Loucy (cell line): Measurements from ENCODE around the gene SYAP1.
A peak's percentile ranks its signal among the peaks of the same experiment; 100 is the strongest.
"Not testable (repeated sequence)": the region's sequence is repeated elsewhere in the genome, so short reads cannot be mapped to it uniquely, and the experiment has no call there.

Experiments
- H2AFZ ChIP-seq: fragments of 200-600 bp; sonication (generic); 2 replicates; pipeline ENCODE4 v1.6.0; 2016; ENCODE audit warnings: antibody characterized with exemption, mild to moderate bottlenecking, low read length, moderate library complexity
- H3F3A ChIP-seq: fragments of 200-600 bp; 2 replicates; pipeline ENCODE4 v1.6.0; 2016; ENCODE audit warnings: antibody characterized with exemption, low read depth, mild to moderate bottlenecking
- H3K27me3 ChIP-seq: fragments of 200-600 bp; sonication (generic); 2 replicates; pipeline ENCODE4 v1.6.1; 2014; ENCODE audit warnings: low read length, mild to moderate bottlenecking; ENCODE audit not compliant: insufficient read depth, poor library complexity, severe bottlenecking
- H3K36me3 ChIP-seq: fragments of 200-600 bp; sonication (generic); 2 replicates; pipeline ENCODE4 v1.6.1; 2016; ENCODE audit warnings: low read length; ENCODE audit not compliant: insufficient read depth
- H3K4me1 ChIP-seq: fragments of 200-600 bp; sonication (generic); 2 replicates; pipeline ENCODE4 v1.5.1; 2014; ENCODE audit warnings: low read length, mild to moderate bottlenecking; ENCODE audit not compliant: insufficient read depth, poor library complexity, severe bottlenecking
- H3K4me2 ChIP-seq: fragments of 200-600 bp; sonication (generic); 2 replicates; pipeline ENCODE4 v1.6.0; 2014; ENCODE audit warnings: antibody characterized with exemption, low read length, low read depth, mild to moderate bottlenecking; ENCODE audit not compliant: poor library complexity, severe bottlenecking
- H3K4me3 ChIP-seq: fragments of 200-600 bp; sonication (generic); 2 replicates; pipeline ENCODE4 v1.5.1; 2014; ENCODE audit warnings: low read length, mild to moderate bottlenecking, mixed read lengths; ENCODE audit not compliant: poor library complexity, severe bottlenecking
- H3K79me2 ChIP-seq: fragments of 200-600 bp; sonication (generic); 2 replicates; pipeline ENCODE4 v1.6.1; 2014; ENCODE audit warnings: low read length; ENCODE audit not compliant: insufficient read depth
- H3K9ac ChIP-seq: fragments of 200-600 bp; sonication (generic); 2 replicates; pipeline ENCODE4 v1.6.0; 2014; ENCODE audit warnings: mild to moderate bottlenecking, low read depth, low read length, moderate library complexity; ENCODE audit not compliant: poor library complexity, severe bottlenecking
- H3K9me2 ChIP-seq: fragments of 200-600 bp; sonication (generic); replicated peaks from 2 replicates; pipeline ENCODE4 v1.6.1; 2016; ENCODE audit warnings: low read depth, low read length, mixed read lengths
- H3K9me3 ChIP-seq: fragments of 200-600 bp; sonication (generic); 2 replicates; pipeline ENCODE4 v1.6.1; 2014; ENCODE audit warnings: mild to moderate bottlenecking, antibody characterized with exemption, low read length, low read depth; ENCODE audit not compliant: insufficient read depth
- H4K20me1 ChIP-seq: fragments of 200-600 bp; sonication (generic); 2 replicates; pipeline ENCODE4 v1.6.0; 2014; ENCODE audit warnings: antibody characterized with exemption, low read length, mild to moderate bottlenecking; ENCODE audit not compliant: insufficient read depth, poor library complexity, severe bottlenecking
- CTCF ChIP-seq: fragments of 200-600 bp; sonication (generic); conservative IDR thresholded peaks from 2 replicates; pipeline ENCODE4 v1.5.1; 2014; ENCODE audit warnings: mild to moderate bottlenecking, antibody characterized with exemption, low read length
- EZH2phosphoT487 ChIP-seq: fragments of 200-600 bp; IDR thresholded peaks from 2 replicates; pipeline ENCODE4 v1.6.1; 2018; ENCODE audit warnings: antibody characterized with exemption, mild to moderate bottlenecking, moderate library complexity, borderline replicate concordance

The SYAP1 gene

GRCh38 chrX:16783452-16783851, 64.0 kb downstream of the SYAP1 start:
- Histone ChIP-seq H4K20me1 (peaks cover 6% of the 10 kb centered on the region), H3K79me2 (peaks cover 21% of the 10 kb centered on the region), H3K4me3 (no peak overlapping the region), H3K27me3 (no peaks in the 10 kb centered on the region), H3K4me2 (no peak overlapping the region), H3K9ac (no peak overlapping the region), H3K9me2 (no peaks in the 10 kb centered on the region), H3K9me3 (no peaks in the 10 kb centered on the region), H3F3A (no peaks in the 10 kb centered on the region), H3K36me3 (no peaks in the 10 kb centered on the region), H3K4me1 (peaks cover 13% of the 10 kb centered on the region), H2AFZ (no peak overlapping the region)
- TF ChIP-seq CTCF (no peak), EZH2phosphoT487 (no peak)

- not testable (repeated sequence) for H3K4me2 ChIP-seq, H2AFZ ChIP-seq, H3K9me2 ChIP-seq, H3K9me3 ChIP-seq, H4K20me1 ChIP-seq, H3F3A ChIP-seq, H3K36me3 ChIP-seq, H3K9ac ChIP-seq, H3K27me3 ChIP-seq, H3K4me3 ChIP-seq
- H3K79me2 ChIP-seq = peaks cover 28% of the 10 kb centered on the region
- H3K4me1 ChIP-seq = peaks cover 13% of the 10 kb centered on the region
These were observed 65.0 kb downstream of the SYAP1 start for GRCh38 chrX:16784440-16784839.

GRCh38 chrX:16785247-16786138, 66.1 kb downstream of the SYAP1 start:
- no peaks in the 10 kb centered on the region for H3K9me2 ChIP-seq
- peak overlapping the region; percentile 94 for H3K4me3 ChIP-seq
- H3K9ac ChIP-seq = peak overlapping the region; percentile 78
- no peaks in the 10 kb centered on the region for H3F3A ChIP-seq
- peak overlapping the region; percentile 99 for H2AFZ ChIP-seq
- no peaks in the 10 kb centered on the region for H3K9me3 ChIP-seq
- peaks cover 13% of the 10 kb centered on the region for H3K4me1 ChIP-seq
- no peaks in the 10 kb centered on the region for H3K27me3 ChIP-seq
- peaks cover 6% of the 10 kb centered on the region for H4K20me1 ChIP-seq
- no peak for TF ChIP-seq EZH2phosphoT487
- TF ChIP-seq CTCF = no peak
- peaks cover 35% of the 10 kb centered on the region for H3K79me2 ChIP-seq
- H3K36me3 ChIP-seq = no peaks in the 10 kb centered on the region
- peak overlapping the region; percentile 81 for H3K4me2 ChIP-seq
